Right lung (tissue), 5 donors: ENCODE results near the gene RRN3. TPM values are rescaled to one million over a fixed set of nuclear protein-coding genes. Genes with fewer than 3 reads are reported as not detected.
"Not testable (repeated sequence)": the region's sequence is repeated elsewhere in the genome, so short reads cannot be mapped to it uniquely, and the experiment has no call there.

ENCODE experiments used
- DNase-seq, 2 donors: peaks; one replicate each; pipeline ENCODE4 v3.0.0-alpha.2; 2013
- polyA plus RNA-seq, 5 donors: library from polyadenylated mRNA; unstranded; fragments of 120-200 nt; gene quantifications; one replicate each; pipeline versions ENCODE4 v1.2.1 to v1.2.3, GENCODE V29; 2013; ENCODE audit warnings: inconsistent platforms in 1 of 5, low replicate concordance in 1 of 5; ENCODE audit not compliant: insufficient read length in 5 of 5, insufficient read depth in 1 of 5

Gene RRN3
- polyA plus RNA-seq, 5 donors: 38.7 to 53.2 (median 52.4) TPM

DNA sequence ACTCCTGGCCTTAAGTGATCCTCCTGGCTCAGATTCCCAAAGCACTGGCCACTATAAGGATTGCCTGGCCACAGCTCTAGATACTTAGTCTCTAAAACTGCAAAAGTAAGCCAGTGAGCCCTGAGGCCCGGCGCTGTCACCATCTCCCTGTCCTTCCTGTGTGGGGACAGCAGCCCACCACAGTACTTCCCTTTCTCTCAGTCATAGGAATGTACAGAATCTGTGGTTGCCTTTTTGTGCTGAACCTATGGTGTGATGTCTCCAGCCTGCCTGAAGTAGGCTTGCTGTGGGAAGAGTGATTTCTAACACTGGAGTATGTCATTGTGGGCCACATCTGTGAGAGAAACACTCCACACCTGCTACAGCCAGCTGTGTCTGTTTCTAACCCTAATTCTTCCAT, 62.9 kb downstream of the RRN3 start:
- DNase-seq: no peak

DNA sequence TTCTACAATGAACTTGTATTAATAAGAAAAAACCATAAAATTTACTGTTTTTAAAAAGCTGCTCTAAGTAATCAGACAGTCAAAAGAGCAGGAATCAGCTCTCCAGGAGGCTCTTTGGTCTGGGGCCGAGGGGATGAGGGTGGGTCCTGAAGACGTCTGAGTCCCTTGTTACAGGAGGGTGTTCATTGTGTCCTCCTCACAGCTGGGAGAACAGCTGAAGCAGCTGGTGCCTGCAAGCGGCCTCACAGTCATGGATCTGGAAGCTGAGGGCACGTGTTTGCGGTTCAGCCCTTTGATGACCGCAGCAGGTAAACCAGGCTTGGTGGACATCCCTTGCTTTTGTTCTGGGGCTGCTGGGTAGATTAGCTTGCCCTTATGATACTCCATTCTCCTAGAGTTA, 64.3 kb downstream of the RRN3 start:
- DNase-seq: not testable (repeated sequence)

DNA sequence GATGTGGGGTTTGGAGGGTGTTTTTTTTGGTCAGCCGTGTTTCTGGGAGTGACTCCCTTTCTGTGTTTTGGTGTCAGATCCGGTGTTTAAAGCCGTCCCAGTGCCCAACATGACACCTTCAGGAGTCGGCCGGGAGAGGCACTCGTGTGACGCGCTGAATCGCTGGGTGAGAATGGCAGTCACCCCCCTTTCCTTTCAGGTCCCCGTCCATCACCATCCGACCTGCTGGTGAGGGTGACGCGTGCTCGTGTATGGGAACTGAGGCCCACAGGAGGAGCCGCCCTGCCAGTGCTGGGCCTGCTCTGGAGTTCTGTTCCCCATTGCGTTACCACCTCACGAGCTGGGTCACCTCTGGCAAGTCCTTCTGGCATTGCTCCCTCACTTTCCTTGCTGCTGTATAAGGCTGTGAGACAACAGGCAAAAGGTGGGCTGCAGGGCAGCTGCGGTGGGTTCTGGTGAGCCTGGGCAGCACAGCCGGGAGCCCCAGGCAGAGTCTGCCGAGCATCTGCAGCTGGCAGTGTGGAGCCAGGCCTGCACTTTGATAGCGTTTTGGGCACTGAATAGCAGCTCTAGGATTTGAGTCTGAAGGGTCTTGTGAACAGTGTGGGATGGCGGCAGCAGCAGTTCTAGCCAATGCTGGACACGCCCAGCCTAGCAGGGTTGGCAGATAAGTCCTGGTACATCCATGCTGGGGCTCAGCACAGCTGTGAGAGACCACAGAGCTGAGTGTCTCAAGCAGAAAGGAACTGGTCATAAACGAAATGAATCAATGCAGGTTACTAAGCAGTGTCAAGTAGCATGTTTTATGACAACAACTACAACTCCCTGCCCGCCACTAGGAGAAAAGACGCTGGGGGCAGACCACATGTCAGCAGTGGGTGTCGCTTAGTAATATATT, 65.0 kb downstream of the RRN3 start:
- not testable (repeated sequence) for DNase-seq

GRCh38 chr16:15028345-15028715, 65.7 kb downstream of the RRN3 start:
- DNase-seq: not testable (repeated sequence)

GRCh38 chr16:15027503-15028344, 66.3 kb downstream of the RRN3 start:
- not testable (repeated sequence) for DNase-seq

GRCh38 chr16:15027051-15027450, 67.0 kb downstream of the RRN3 start:
- DNase-seq: not testable (repeated sequence)

DNA sequence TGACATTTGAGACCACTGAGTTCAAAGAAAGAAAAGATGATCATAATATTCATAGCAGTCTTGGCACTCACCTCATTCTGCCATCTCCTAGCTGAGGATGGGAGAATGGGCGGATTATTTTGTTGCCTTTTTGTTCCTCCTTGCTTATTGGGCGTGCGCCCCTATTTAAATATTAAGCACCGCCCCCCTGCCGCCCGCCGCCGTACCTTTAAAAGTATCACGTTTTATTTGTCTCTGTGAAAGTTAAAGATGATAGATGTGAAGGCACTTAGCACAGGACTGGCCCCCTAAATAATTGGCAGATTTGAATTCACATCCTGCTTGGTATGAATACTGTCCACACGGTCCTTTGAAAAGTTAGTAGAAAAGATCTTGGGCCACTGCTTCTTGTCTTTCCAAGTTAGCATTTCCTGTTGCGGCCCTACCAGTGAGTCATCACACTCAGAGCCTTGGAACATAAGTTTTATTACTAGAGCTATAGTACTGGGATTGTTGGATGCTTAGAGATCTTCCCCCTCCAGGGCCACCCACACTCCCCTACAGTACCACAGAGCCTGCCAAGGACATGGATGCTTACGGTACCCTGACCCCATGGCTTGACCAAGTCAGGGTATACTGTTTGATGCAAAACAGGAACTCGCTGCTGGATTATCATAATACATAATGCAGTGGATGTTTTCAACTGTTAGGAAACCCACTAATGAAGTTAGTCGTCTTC, 68.7 kb downstream of the RRN3 start:
- not testable (repeated sequence) for DNase-seq

- not testable (repeated sequence) for DNase-seq
Observed at GRCh38 chr16:15024858-15025199, 69.2 kb downstream of the RRN3 start.

- not testable (repeated sequence) for DNase-seq
Observed at GRCh38 chr16:15023381-15024077, 70.5 kb downstream of the RRN3 start.

GRCh38 chr16:15022194-15022593, 71.9 kb downstream of the RRN3 start:
- DNase-seq: not testable (repeated sequence)

DNA sequence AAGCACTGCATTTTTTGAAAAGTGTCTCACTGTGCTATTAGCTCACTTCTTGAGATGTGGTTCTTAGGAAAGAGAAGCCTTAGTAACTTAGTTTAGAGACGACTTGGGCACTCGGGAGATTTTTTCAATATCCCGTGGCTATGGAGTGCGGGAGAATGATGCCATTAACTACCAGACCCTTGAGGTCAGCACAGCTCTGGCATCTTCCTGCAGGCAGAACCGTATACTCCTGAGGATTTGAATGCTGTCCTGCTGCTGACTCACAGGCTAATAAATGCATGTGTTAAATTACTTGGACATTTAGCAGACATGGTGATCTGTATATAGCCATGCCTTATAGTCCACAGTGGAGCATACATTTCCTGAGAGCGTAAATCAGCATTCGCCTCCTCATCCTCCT, 72.6 kb downstream of the RRN3 start:
- not testable (repeated sequence) for DNase-seq

DNA sequence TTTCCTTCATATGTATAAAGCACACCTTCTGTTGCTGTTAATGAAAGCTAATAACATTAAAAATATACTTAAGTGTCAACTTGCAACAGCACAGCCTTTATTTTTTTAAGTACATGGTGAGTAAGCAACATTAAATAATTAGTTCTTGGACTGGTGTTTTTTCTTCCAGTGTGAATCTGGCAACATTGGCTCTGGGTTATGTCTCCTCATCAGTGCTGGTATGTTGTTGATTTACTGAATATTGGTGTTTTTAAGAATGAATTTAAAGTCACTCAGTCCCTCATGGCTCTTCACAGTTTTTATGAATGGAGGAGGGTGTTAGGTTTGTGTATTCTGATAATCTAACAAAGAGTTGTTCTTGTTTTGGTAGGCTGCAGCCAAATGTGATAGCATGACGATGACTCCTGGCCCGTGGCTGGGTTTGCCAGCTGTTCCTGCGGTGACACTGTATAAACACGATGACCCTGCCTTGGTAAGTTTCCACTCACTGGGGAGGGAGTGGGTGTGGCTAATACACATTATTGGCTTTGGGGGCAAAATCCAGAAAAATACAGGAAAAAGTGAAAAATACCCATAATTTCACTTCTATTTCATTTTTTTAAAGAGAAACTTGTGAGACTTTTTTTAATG, 77.0 kb downstream of the RRN3 start:
- peak in 1 of 2 donors; percentile 47 for DNase-seq

DNA sequence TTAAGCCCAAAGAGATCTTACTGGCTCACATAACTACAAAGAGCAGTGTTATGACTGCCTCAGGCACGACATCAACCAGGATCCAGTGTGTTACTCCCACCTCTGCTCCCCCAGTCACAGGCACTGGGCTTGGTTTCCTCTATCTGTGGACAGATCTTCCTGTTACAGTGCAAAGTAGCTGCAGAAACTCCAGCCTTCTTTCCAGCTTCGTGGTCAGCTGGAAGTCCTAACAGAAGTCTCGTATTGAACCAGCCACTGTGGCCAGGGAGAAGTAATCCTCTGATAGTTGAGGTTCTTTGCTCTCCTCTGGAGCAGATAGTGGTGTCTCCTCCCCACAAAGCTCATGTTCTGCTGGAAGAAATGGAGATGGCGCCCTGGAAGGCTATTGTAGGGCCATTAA, 77.7 kb downstream of the RRN3 start:
- not testable (repeated sequence) for DNase-seq

- not testable (repeated sequence) for DNase-seq
Observed at GRCh38 chr16:15015671-15016070, 78.4 kb downstream of the RRN3 start.

DNA sequence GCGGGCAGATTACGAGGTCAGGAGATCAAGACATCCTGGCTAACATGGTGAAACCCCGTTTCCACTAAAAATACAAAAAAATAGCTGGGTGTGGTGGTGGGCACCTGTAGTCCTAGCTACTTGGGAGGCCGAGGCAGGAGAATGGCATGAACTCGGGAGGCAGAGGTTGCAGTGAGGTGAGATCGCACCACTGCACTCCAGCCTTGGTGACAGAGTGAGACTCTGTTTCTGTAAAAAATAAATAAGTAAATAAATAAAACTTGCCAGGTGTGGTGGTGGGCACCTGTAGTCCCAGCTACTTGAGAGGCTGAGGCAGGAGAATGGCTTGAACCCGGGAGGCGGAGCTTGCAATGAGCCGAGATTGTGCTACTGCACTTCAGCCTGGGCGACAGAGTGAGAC, 81.1 kb downstream of the RRN3 start:
- not testable (repeated sequence) for DNase-seq

Other genes starting within 250 kb of the RRN3 start
- 100 to 1,000 TPM; 101 to 182 (median 148) TPM for gene NPIPA1, start 156.8 kb downstream of the RRN3 start, polyA plus RNA-seq
- gene PDXDC1, start 119.2 kb downstream of the RRN3 start, polyA plus RNA-seq: 100 to 1,000 TPM in 2 of 5 donors, 10 to 100 TPM in 3; 53.0 to 106 (median 85.8) TPM
- gene NTAN1, start 38.2 kb downstream of the RRN3 start, polyA plus RNA-seq: 10 to 100 TPM; 54.2 to 77.9 (median 61.8) TPM